K562 (cell line): Measurements from ENCODE around the gene RET. TPM values are rescaled to one million over a fixed set of nuclear protein-coding genes. Genes with fewer than 3 reads are reported as not detected.

ENCODE experiments used
- ATAC-seq: fragments of 200-7000 bp; cut with Tn5 transposase; 3 replicates; pipeline ENCODE4 v1.9.1; 2020; ENCODE audit warnings: moderate library complexity
- BruUV-seq: library from RNA; stranded (reverse); fragments of 400-500 nt; replicated peaks from 2 replicates; lab custom pipeline; 2021; lab: Mats Ljungman, UMichigan
- CTCF ChIA-PET: fragments of 300-600 bp; formaldehyde crosslinking; extraction: SDS; loops from one replicate; lab custom pipeline; 2021; ENCODE audit warnings: low intra/inter-chr PET ratio; lab: Yijun Ruan, JAX
- POLR2A ChIA-PET: fragments of 300-600, 350-650 bp; sonication (Branson Sonifier 250); formaldehyde crosslinking; extraction: SDS; loops from one replicate; lab custom pipeline; 2021; ENCODE audit warnings: antibody characterized with exemption, inconsistent platforms; lab: Yijun Ruan, JAX
- DNase-seq, 4 experiments: peaks; one replicate each; pipeline versions ENCODE4 v3.0.0 to v3.0.0-alpha.2; 2011 to 2018; ENCODE audit warnings: low spot score in 3 of 4, mixed read lengths in 3 of 4; ENCODE audit errors: extremely low read depth in 1 of 4
- FAIRE-seq: peaks from 2 replicates; lab custom pipeline; 2011; peaks lifted over from hg19 to GRCh38; lab: Jason Lieb, UNC
- H2AFZ ChIP-seq: 2 replicates; pipeline ENCODE4 v1.6.0; 2011; ENCODE audit warnings: low read depth, low read length, control low read depth, inconsistent platforms
- H3K27ac ChIP-seq: fragments of 200-600 bp; 3 replicates; pipeline ENCODE4 v1.8.0; 2011; ENCODE audit warnings: low read depth, mild to moderate bottlenecking, control low read depth, inconsistent platforms, low read length, moderate library complexity, mixed read lengths; ENCODE audit errors: extremely low read depth
- H3K27me3 ChIP-seq, 2 experiments: fragments of 300-600 bp in 1 of 2; 2 replicates in 1 of 2; 3 replicates in 1 of 2; pipeline versions ENCODE4 v1.6.0 to v1.8.0; 2011; ENCODE audit warnings: inconsistent platforms in 2 of 2, low read length in 2 of 2, mild to moderate bottlenecking in 1 of 2, mixed read lengths in 1 of 2, moderate library complexity in 1 of 2; ENCODE audit not compliant: control insufficient read depth in 2 of 2, insufficient read depth in 2 of 2
- H3K36me3 ChIP-seq: fragments of 300-600 bp; 3 replicates; pipeline ENCODE4 v1.8.0; 2011; ENCODE audit warnings: mild to moderate bottlenecking, low read length, inconsistent platforms; ENCODE audit not compliant: control insufficient read depth, insufficient read depth
- H3K4me1 ChIP-seq, 2 experiments: fragments of 200-600 bp in 1 of 2; replicated peaks in 1 of 2; 2 replicates in 1 of 2; 3 replicates in 1 of 2; pipeline versions ENCODE4 v1.5.1 to v1.8.0; 2011; ENCODE audit warnings: inconsistent platforms in 2 of 2, low read length in 2 of 2, mild to moderate bottlenecking in 1 of 2, mixed read lengths in 1 of 2, moderate library complexity in 1 of 2; ENCODE audit not compliant: control insufficient read depth in 2 of 2, insufficient read depth in 2 of 2
- H3K4me2 ChIP-seq: 2 replicates; pipeline ENCODE4 v1.6.1; 2011; ENCODE audit warnings: low read length, control low read depth, inconsistent platforms, mixed read lengths; ENCODE audit not compliant: insufficient read depth
- H3K4me3 ChIP-seq: fragments of 200-600 bp; sonication (generic), shearing (Covaris generic); 2 replicates; pipeline ENCODE4 v1.5.1; 2016; ENCODE audit warnings: control low read depth, inconsistent platforms
- H3K79me2 ChIP-seq: fragments of 200-600 bp; 3 replicates; pipeline ENCODE4 v1.8.0; 2011; ENCODE audit warnings: low read length, inconsistent platforms; ENCODE audit not compliant: control insufficient read depth, insufficient read depth
- H3K9ac ChIP-seq, 2 experiments: 2 replicates each; pipeline versions ENCODE4 v1.6.0 to v1.6.1; 2011; ENCODE audit warnings: low read depth in 2 of 2, low read length in 2 of 2, control low read depth in 1 of 2, inconsistent platforms in 1 of 2, mild to moderate bottlenecking in 1 of 2, mixed read lengths in 1 of 2; ENCODE audit not compliant: insufficient read depth in 1 of 2
- H3K9me1 ChIP-seq: one replicate; pipeline ENCODE4 v1.6.0; 2011; ENCODE audit warnings: inconsistent platforms, mild to moderate bottlenecking, low read length, moderate library complexity; ENCODE audit not compliant: control insufficient read depth, insufficient read depth
- H3K9me3 ChIP-seq: replicated peaks from 2 replicates; pipeline ENCODE4 v1.5.1; 2011; ENCODE audit warnings: low read depth, low read length, inconsistent platforms; ENCODE audit not compliant: control insufficient read depth, insufficient read depth
- H4K20me1 ChIP-seq: replicated peaks from 2 replicates; pipeline ENCODE4 v1.6.1; 2011; ENCODE audit warnings: low read length, inconsistent platforms, mixed read lengths; ENCODE audit not compliant: control insufficient read depth, insufficient read depth
- ASH1L ChIP-seq: fragments of 450-650 bp; IDR thresholded peaks from 2 replicates; pipeline ENCODE4 v1.6.1; 2018; ENCODE audit warnings: borderline replicate concordance, mild to moderate bottlenecking, low read depth; ENCODE audit not compliant: partially characterized antibody
- CBX2 ChIP-seq: fragments of 200-600 bp; sonication (generic); IDR thresholded peaks from one replicate; pipeline ENCODE4 v1.6.1; 2012; ENCODE audit warnings: mild to moderate bottlenecking, low read length, inconsistent platforms; ENCODE audit not compliant: insufficient read depth, poor library complexity, severe bottlenecking
- HES1 ChIP-seq: fragments of 450-650 bp; IDR thresholded peaks from 2 replicates; pipeline ENCODE4 v1.6.1; 2016; ENCODE audit warnings: low read depth, mild to moderate bottlenecking, moderate library complexity
- WGBS: fragments of 100-300 bp; shearing (Covaris generic); methylation state at CpG from one replicate; pipeline ENCODE4 v1.1.6; 2016; ENCODE audit warnings: low coverage, mixed read lengths; ENCODE audit not compliant: insufficient coverage; ENCODE audit errors: missing lambda C conversion rate; 5-methylcytosine and 5-hydroxymethylcytosine counted together
- in situ Hi-C: fragments of 300-500 bp; cut with MboI; formaldehyde crosslinking; loops from 4 replicates; pipeline ENCODE4 v1.15.0; 2018; ENCODE audit warnings: inconsistent platforms, mixed read lengths
- intact Hi-C: fragments of 100-400 bp; cut with micrococcal nuclease; formaldehyde crosslinking; loops from 2 replicates; pipeline ENCODE4 v1.14.2; 2022
- polyA plus RNA-seq, 8 experiments: library from polyadenylated mRNA; depleted of rRNA in 4 of 8; stranded (reverse) in 5 of 8; unstranded in 3 of 8; fragments of >200 nt; fragmentation: Nextera tagmentation in 2 of 8; fragmentation: Illumina TruSeq in 1 of 8; extraction: Ambion mirVana in 2 of 8; extraction: Trizol in 1 of 8; gene quantifications; 2 replicates each; pipeline versions ENCODE4 v1.2.1 to v1.2.3, GENCODE V29; 2011 to 2014; ENCODE audit warnings: inconsistent platforms in 1 of 8, missing spikeins in 1 of 8
- total RNA-seq, 7 experiments: library from RNA; depleted of rRNA in 6 of 7; stranded (reverse); fragments of >200 nt in 6 of 7; fragmentation: Illumina TruSeq in 2 of 7; extraction: Trizol in 2 of 7; gene quantifications; 2 replicates each; pipeline versions ENCODE4 v1.2.1 to v1.2.3, GENCODE V29; 2011 to 2021; ENCODE audit warnings: low replicate concordance in 1 of 7
- TF ChIP-seq, protein P1 (sequence below): fragments of 450-650 bp; formaldehyde crosslinking; IDR thresholded peaks from 2 replicates; pipeline ENCODE4 v1.4.0; 2020; ENCODE audit warnings: mild to moderate bottlenecking, moderate library complexity
- TF ChIP-seq, protein P2 (sequence below): sonication (generic); formaldehyde crosslinking; IDR thresholded peaks from 2 replicates; pipeline ENCODE4 v1.4.0; 2020; ENCODE audit warnings: mild to moderate bottlenecking, missing genetic modification reagents
- TF ChIP-seq, protein P3 (sequence below): fragments of 450-650 bp; formaldehyde crosslinking; IDR thresholded peaks from 2 replicates; pipeline ENCODE4 v1.4.0; 2022; ENCODE audit warnings: mild to moderate bottlenecking, moderate library complexity

Gene RET
- total and polyA plus RNA-seq, 9 of the 15 experiments (the other 6 are each of a cell fraction or from before 2014, with no cell fraction given) = 0.04 to 0.05 TPM; not detected in 7

GRCh38 chr10:43172645-43173044 is 95.8 kb downstream of the RET start:
- ChIA-PET CTCF (no interaction called here), POLR2A (interaction anchor here (0.8 kb wide), 1 partner anchor 18 kb away, joined by 3 read pairs; no protein-coding TSS in a partner anchor)
- TF ChIP-seq HES1 = peak; percentile 61; the same call in 1 of the 2 replicates
- TF ChIP-seq CBX2 = no peak

DNA sequence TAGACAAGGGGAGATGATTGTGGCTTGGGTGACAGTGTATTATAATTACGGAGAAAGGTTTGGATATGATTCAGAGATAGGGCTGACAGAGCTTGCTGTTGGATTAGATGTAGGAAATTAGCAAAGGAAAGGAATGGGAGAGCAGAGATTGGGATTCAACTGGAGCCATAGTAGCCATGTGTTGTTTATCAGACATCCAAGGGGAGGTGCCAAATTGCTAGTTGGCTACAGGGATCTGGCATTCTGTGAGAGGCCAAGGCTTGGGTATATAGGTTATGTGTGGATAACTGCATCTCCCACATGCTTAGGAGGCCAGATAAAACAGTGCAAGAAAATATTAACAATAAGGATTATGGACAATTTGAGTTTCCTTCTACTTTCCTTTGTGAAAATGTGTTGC is 96.3 kb downstream of the RET start:
- CTCF ChIA-PET = no interaction called here
- ATAC-seq (no peak), FAIRE-seq (no peak), DNase-seq (no peak)
- peaks cover 0 to 9% of the 10 kb centered on the region in 2 experiments; a peak in 3 of 5 replicates for H3K4me1 ChIP-seq
- BruUV-seq = no TSS peak
- H3K4me2 ChIP-seq = no peak overlapping the region
- no peak overlapping the region for H3K9ac ChIP-seq
- POLR2A ChIA-PET = interaction anchor here (0.8 kb wide), 1 partner anchor 18 kb away, joined by 3 read pairs; no protein-coding TSS in a partner anchor
- H2AFZ ChIP-seq = no peak overlapping the region
- H3K27ac ChIP-seq = no peak overlapping the region
- intact Hi-C loops = no loop called here
- in situ Hi-C loops = no loop called here
- H4K20me1 ChIP-seq = no peaks in the 10 kb centered on the region
- 56% methylated on average over 1 of the region's 1 CpG for WGBS
- H3K9me1 ChIP-seq = no peaks in the 10 kb centered on the region
- H3K79me2 ChIP-seq = no peaks in the 10 kb centered on the region
- no peaks in the 10 kb centered on the region for H3K9me3 ChIP-seq
- no peak overlapping the region for H3K4me3 ChIP-seq
- H3K36me3 ChIP-seq = no peaks in the 10 kb centered on the region; the same call in 2 of the 3 replicates
- H3K27me3 ChIP-seq = no peaks in the 10 kb centered on the region
- TF ChIP-seq, protein P1, sequence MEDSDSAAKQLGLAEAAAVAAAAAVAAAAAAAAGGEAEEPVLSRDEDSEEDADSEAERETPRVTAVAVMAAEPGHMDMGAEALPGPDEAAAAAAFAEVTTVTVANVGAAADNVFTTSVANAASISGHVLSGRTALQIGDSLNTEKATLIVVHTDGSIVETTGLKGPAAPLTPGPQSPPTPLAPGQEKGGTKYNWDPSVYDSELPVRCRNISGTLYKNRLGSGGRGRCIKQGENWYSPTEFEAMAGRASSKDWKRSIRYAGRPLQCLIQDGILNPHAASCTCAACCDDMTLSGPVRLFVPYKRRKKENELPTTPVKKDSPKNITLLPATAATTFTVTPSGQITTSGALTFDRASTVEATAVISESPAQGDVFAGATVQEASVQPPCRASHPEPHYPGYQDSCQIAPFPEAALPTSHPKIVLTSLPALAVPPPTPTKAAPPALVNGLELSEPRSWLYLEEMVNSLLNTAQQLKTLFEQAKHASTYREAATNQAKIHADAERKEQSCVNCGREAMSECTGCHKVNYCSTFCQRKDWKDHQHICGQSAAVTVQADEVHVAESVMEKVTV = no peak
- TF ChIP-seq, protein P2, sequence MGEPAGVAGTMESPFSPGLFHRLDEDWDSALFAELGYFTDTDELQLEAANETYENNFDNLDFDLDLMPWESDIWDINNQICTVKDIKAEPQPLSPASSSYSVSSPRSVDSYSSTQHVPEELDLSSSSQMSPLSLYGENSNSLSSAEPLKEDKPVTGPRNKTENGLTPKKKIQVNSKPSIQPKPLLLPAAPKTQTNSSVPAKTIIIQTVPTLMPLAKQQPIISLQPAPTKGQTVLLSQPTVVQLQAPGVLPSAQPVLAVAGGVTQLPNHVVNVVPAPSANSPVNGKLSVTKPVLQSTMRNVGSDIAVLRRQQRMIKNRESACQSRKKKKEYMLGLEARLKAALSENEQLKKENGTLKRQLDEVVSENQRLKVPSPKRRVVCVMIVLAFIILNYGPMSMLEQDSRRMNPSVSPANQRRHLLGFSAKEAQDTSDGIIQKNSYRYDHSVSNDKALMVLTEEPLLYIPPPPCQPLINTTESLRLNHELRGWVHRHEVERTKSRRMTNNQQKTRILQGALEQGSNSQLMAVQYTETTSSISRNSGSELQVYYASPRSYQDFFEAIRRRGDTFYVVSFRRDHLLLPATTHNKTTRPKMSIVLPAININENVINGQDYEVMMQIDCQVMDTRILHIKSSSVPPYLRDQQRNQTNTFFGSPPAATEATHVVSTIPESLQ (CRISPR knock-in tag) = no peak
- TF ChIP-seq, protein P3, sequence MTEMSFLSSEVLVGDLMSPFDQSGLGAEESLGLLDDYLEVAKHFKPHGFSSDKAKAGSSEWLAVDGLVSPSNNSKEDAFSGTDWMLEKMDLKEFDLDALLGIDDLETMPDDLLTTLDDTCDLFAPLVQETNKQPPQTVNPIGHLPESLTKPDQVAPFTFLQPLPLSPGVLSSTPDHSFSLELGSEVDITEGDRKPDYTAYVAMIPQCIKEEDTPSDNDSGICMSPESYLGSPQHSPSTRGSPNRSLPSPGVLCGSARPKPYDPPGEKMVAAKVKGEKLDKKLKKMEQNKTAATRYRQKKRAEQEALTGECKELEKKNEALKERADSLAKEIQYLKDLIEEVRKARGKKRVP = no peak
- no peak for TF ChIP-seq ASH1L

More at GRCh38 chr10:43172645-43173044, 95.8 kb downstream of the RET start:
- no TSS peak for BruUV-seq
- no peak overlapping the region for H3K9ac ChIP-seq
- ATAC-seq = no peak
- no peak for FAIRE-seq
- no peak overlapping the region for H2AFZ ChIP-seq
- 43% methylated on average over 5 of the region's 5 CpGs for WGBS
- no peak overlapping the region for H3K4me2 ChIP-seq
- DNase-seq = no peak
- H3K9me3 ChIP-seq = no peaks in the 10 kb centered on the region
- H3K4me1 ChIP-seq = peaks cover 0 to 9% of the 10 kb centered on the region in 2 experiments; a peak in 3 of 5 replicates
- no peaks in the 10 kb centered on the region for H3K9me1 ChIP-seq
- H3K79me2 ChIP-seq = no peaks in the 10 kb centered on the region
- intact Hi-C loops (no loop called here), in situ Hi-C loops (no loop called here)
- no peaks in the 10 kb centered on the region; the same call in 2 of the 3 replicates for H3K36me3 ChIP-seq
- no peaks in the 10 kb centered on the region for H4K20me1 ChIP-seq
- no peak overlapping the region for H3K4me3 ChIP-seq
- H3K27ac ChIP-seq = no peak overlapping the region
- no peaks in the 10 kb centered on the region for H3K27me3 ChIP-seq
